HCT116 (cell line): ENCODE measurements around the gene IDUA. TPM values are rescaled to one million over a fixed set of nuclear protein-coding genes. Genes with fewer than 3 reads are reported as not detected.

Source experiments
- ATAC-seq: fragments of 200-7000 bp; cut with Tn5 transposase; 2 replicates; pipeline ENCODE4 v1.9.1; 2020; ENCODE audit warnings: mild to moderate bottlenecking, moderate library complexity
- BruUV-seq: library from RNA; stranded (reverse); fragments of 400-500 nt; replicated peaks from 2 replicates; lab custom pipeline; 2021; lab: Mats Ljungman, UMichigan
- CTCF ChIA-PET: fragments of 300-600 bp; sonication (Branson Sonifier 250); formaldehyde crosslinking; loops from one replicate; lab custom pipeline; 2021; ENCODE audit warnings: antibody characterized with exemption; lab: Charles Lee
- POLR2A ChIA-PET: fragments of 300-600, 350-600 bp; sonication (Branson Sonifier 250); formaldehyde crosslinking; loops from one replicate; lab custom pipeline; 2021; ENCODE audit warnings: antibody characterized with exemption; lab: Charles Lee
- RAD21 ChIA-PET, 2 experiments: fragments of 300-600 bp; sonication (Branson Sonifier 250); formaldehyde crosslinking; loops; one replicate each; lab custom pipeline; 2023; ENCODE audit warnings: low total read pairs in 2 of 2; ENCODE audit not compliant: uncharacterized antibody in 2 of 2, unreplicated experiment in 2 of 2, low non-redundant PET in 1 of 2; lab: Charles Lee
- DNase-seq: peaks from one replicate; pipeline ENCODE4 v3.0.0-alpha.2; 2010; ENCODE audit warnings: low read depth, low spot score
- H2AFZ ChIP-seq: fragments of 200-600 bp; shearing (Covaris generic), sonication (generic); 2 replicates; pipeline ENCODE4 v1.6.1; 2017; ENCODE audit warnings: low read depth, mixed run types, mixed read lengths, antibody characterized with exemption, low read length; ENCODE audit not compliant: poor library complexity, severe bottlenecking
- H3K27ac ChIP-seq: 2 replicates; pipeline ENCODE4 v1.5.1; 2012; ENCODE audit warnings: low read depth, low read length
- H3K27me3 ChIP-seq: fragments of 200-600 bp; sonication (generic); 2 replicates; pipeline ENCODE4 v1.6.1; 2016; ENCODE audit warnings: mixed run types, low read length, mixed read lengths; ENCODE audit not compliant: insufficient read depth
- H3K36me3 ChIP-seq, 2 experiments: fragments of 200-500 bp in 1 of 2; fragments of 200-600 bp in 1 of 2; sonication (Bioruptor generic) in 1 of 2; sonication (generic) in 1 of 2; 2 replicates each; pipeline versions ENCODE4 v1.5.1 to v1.6.1; 2014 to 2016; ENCODE audit warnings: low read length in 2 of 2, inconsistent platforms in 1 of 2, mixed read lengths in 1 of 2, mixed run types in 1 of 2; ENCODE audit not compliant: insufficient read depth in 2 of 2, control insufficient read depth in 1 of 2
- H3K4me1 ChIP-seq, 2 experiments: fragments of 200-600 bp in 1 of 2; sonication (generic) in 1 of 2; 2 replicates each; pipeline versions ENCODE4 v1.5.1 to v1.6.1; 2012 to 2017; ENCODE audit warnings: low read length in 2 of 2, inconsistent platforms in 1 of 2, mild to moderate bottlenecking in 1 of 2, mixed read lengths in 1 of 2, mixed run types in 1 of 2, moderate library complexity in 1 of 2; ENCODE audit not compliant: insufficient read depth in 2 of 2, control insufficient read depth in 1 of 2
- H3K4me2 ChIP-seq: fragments of 200-600 bp; sonication (generic); 2 replicates; pipeline ENCODE4 v1.6.1; 2017; ENCODE audit warnings: mixed run types, low read length, mixed read lengths
- H3K4me3 ChIP-seq, 2 experiments: fragments of 200-600 bp in 1 of 2; sonication (generic) in 1 of 2; replicated peaks in 1 of 2; 2 replicates each; pipeline ENCODE4 v1.5.1; 2011 to 2016; ENCODE audit warnings: low read length in 2 of 2, control low read depth in 1 of 2, low read depth in 1 of 2, mild to moderate bottlenecking in 1 of 2, mixed read lengths in 1 of 2, mixed run types in 1 of 2
- H3K79me2 ChIP-seq: fragments of 200-600 bp; sonication (generic); 2 replicates; pipeline ENCODE4 v1.6.1; 2017; ENCODE audit warnings: mild to moderate bottlenecking, mixed run types, low read length, moderate library complexity, mixed read lengths; ENCODE audit not compliant: insufficient read depth
- H3K9ac ChIP-seq: fragments of 200-600 bp; sonication (generic); 2 replicates; pipeline ENCODE4 v1.6.1; 2016; ENCODE audit warnings: low read length, mixed read lengths
- H3K9me2 ChIP-seq: fragments of 200-600 bp; sonication (generic), shearing (Covaris generic); 2 replicates; pipeline ENCODE4 v1.6.1; 2017; ENCODE audit warnings: mixed run types, mild to moderate bottlenecking, moderate library complexity; ENCODE audit not compliant: insufficient read depth
- H3K9me3 ChIP-seq, 2 experiments: fragments of 200-500 bp in 1 of 2; fragments of 200-600 bp in 1 of 2; sonication (Bioruptor generic) in 1 of 2; sonication (generic) in 1 of 2; 2 replicates each; pipeline ENCODE4 v1.6.1; 2014 to 2017; ENCODE audit warnings: low read length in 2 of 2, mixed read lengths in 2 of 2, inconsistent platforms in 1 of 2, low read depth in 1 of 2, mild to moderate bottlenecking in 1 of 2, mixed run types in 1 of 2, moderate library complexity in 1 of 2; ENCODE audit not compliant: control insufficient read depth in 1 of 2, insufficient read depth in 1 of 2
- H4K20me1 ChIP-seq: fragments of 200-600 bp; sonication (generic), shearing (Covaris generic); 2 replicates; pipeline ENCODE4 v1.6.1; 2017; ENCODE audit warnings: mixed run types, mild to moderate bottlenecking, moderate library complexity; ENCODE audit not compliant: insufficient read depth
- ATF3 ChIP-seq: IDR thresholded peaks from 2 replicates; pipeline ENCODE4 v1.6.1; 2012
- EGR1 ChIP-seq: IDR thresholded peaks from 2 replicates; pipeline ENCODE4 v1.6.1; 2012; ENCODE audit warnings: low read depth
- EZH2phosphoT487 ChIP-seq: fragments of 200-600 bp; IDR thresholded peaks from 2 replicates; pipeline ENCODE4 v1.6.1; 2018; ENCODE audit warnings: antibody characterized with exemption, borderline replicate concordance
- JUND ChIP-seq: IDR thresholded peaks from 2 replicates; pipeline ENCODE4 v1.6.1; 2012
- REST ChIP-seq: IDR thresholded peaks from 2 replicates; pipeline ENCODE4 v1.6.1; 2012; ENCODE audit warnings: low read depth
- SRF ChIP-seq: IDR thresholded peaks from 2 replicates; pipeline ENCODE4 v1.6.1; 2012; ENCODE audit warnings: low read depth
- TCF7L2 ChIP-seq: IDR thresholded peaks from 2 replicates; pipeline ENCODE4 v1.7.0; 2011; ENCODE audit warnings: borderline replicate concordance, inconsistent platforms; ENCODE audit not compliant: insufficient read depth, insufficient read length; ENCODE audit errors: extremely low read depth
- ZBTB33 ChIP-seq: IDR thresholded peaks from 2 replicates; pipeline ENCODE4 v1.6.1; 2011; ENCODE audit warnings: mild to moderate bottlenecking, low read length, moderate library complexity; ENCODE audit not compliant: insufficient replicate concordance; ENCODE audit errors: extremely low read depth
- ZNF274 ChIP-seq: fragments of 200-500 bp; sonication (Bioruptor generic); IDR thresholded peaks from 2 replicates; pipeline ENCODE4 v1.6.1; 2014; ENCODE audit warnings: mild to moderate bottlenecking, low read depth, low read length, inconsistent platforms
- intact Hi-C: fragments of 100-400 bp; cut with micrococcal nuclease; formaldehyde crosslinking; loops from 2 replicates; pipeline ENCODE4 v1.10.0; 2022
- total RNA-seq: library from RNA; stranded (reverse); gene quantifications from one replicate; pipeline ENCODE4 v1.2.1, GENCODE V29; 2021; ENCODE audit not compliant: unreplicated experiment

Gene IDUA
- total RNA-seq, 1 experiment from 2014 or later, result 28.2 TPM

- Histone ChIP-seq H3K79me2 (no peaks in the 10 kb centered on the region; the same call in 1 of the 2 replicates), H4K20me1 (no peaks in the 10 kb centered on the region), H3K4me2 (no peak overlapping the region), H3K9me3 (no peaks in the 10 kb centered on the region)
- ATAC-seq, result no peak
- intact Hi-C loops, result no loop called here
- TF ChIP-seq REST (no peak), JUND (no peak), EGR1 (no peak), SRF (no peak), ZBTB33 (no peak), ZNF274 (no peak), ATF3 (no peak), TCF7L2 (no peak), EZH2phosphoT487 (no peak)
- TF ChIP-seq, all 23 proteins: peak for 0
- Histone ChIP-seq H3K36me3 (no peaks in the 10 kb centered on the region), H3K27me3 (no peaks in the 10 kb centered on the region), H3K9ac (no peak overlapping the region), H3K9me2 (no peaks in the 10 kb centered on the region), H3K4me1 (peaks cover 5 to 20% of the 10 kb centered on the region in 2 experiments; a peak in 3 of 4 replicates), H2AFZ (no peak overlapping the region), H3K4me3 (no peak overlapping the region), H3K27ac (no peak overlapping the region)
- RAD21 ChIA-PET, result no interaction called here
- CTCF ChIA-PET, result no interaction called here
- BruUV-seq, result no TSS peak
- POLR2A ChIA-PET, result no interaction called here
- no peak for DNase-seq
These were observed 21.6 kb upstream of the IDUA start for GRCh38 chr4:965048-965765.
